ENCODE measurements around the gene RNU5B-1.
A peak's percentile ranks its signal among the peaks of the same experiment; 100 is the strongest.
"Not testable (repeated sequence)": the region's sequence is repeated elsewhere in the genome, so short reads cannot be mapped to it uniquely, and the experiment has no call there.

Gene RNU5B-1

DNA sequence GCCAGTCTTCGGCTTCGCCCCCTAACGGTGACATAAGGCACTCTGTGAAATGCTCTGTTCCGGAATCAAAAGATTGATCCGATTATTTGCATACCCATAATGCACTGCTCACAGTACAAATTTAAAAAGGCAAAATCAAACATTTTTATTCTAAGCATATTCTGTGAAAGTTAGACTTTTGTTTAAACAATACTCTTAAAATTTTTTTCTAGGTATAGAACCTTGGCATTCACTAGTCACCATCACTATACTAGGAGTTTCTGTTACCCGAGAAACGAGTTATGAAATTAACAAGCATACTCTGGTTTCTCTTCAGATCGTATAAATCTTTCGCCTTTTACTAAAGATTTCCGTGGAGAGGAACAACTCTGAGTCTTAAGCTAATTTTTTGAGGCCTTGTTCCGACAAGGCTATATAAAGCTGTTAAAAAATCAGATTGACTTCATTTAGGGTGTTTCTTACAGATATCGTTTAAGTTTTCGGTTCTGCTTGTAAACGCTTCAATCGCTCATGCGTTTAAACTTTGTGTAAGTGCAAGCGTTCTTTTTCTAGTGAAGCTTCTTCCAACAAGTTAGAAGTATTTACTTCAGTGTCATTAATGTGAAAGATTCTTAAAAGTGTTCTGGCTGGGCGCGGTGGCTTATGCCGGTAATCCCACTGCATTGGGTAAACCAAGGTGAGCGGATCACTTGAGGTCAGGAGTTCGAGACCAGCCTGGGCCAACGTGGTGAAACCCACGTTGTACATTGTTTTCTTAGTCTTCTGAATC lies at the start of gene RNU5B-1:
RNU5B-1 (plus strand) TSS at position 297 of the 769 bp plus-strand sequence.
- DNase-seq = peak; percentile 52

DNA sequence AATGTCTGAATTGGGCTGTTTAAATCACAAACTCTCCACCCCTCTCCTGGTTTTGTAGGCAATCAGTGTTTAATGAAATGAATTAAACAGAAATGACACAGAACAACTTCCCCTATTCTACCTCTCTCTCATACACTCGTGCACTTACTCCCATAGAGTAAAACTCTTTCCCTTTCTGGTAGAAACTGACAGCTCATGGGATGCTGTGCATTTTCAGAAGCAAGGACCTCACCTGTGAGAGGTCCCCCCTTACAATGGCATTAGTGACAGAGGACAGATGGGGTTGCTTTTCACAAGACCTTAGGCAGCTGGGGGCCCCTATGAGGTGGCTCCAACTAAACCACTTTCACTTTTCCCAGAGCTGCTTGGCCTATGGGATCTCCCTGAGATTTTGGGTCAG lies 49.7 kb upstream of the RNU5B-1 start:
- DNase-seq = no peak

DNA sequence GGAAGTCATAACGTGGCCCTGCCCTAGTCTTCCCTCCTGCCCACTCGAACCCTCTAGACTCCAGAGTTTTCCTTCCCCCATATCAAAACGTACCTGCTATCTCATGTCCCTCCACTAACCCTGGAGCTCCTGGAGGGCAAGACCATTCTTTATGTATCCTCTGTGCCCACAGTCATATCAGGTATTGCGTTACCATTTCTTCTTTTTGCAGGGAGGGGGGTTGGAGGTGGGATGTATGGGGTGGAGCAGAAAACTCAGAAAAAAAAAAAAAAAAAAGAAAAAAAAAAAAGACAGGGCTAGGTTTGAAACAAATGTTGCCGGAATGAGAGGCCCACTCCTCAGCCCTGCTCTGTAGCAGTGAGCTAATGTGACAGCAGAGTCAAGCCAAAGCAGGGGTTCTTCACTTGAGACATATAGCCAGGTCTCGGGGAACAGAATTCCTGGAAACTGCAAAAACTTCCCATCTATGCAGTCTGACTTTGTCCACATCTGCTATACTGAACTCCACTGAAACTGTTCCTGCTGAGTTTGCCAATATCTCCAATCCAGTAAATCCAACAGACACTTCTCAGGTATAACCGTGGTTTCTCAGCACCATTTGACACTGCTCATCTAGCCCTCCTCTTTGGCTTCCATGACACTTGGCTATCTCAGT lies 48.9 kb upstream of the RNU5B-1 start:
- DNase-seq = no peak

DNA sequence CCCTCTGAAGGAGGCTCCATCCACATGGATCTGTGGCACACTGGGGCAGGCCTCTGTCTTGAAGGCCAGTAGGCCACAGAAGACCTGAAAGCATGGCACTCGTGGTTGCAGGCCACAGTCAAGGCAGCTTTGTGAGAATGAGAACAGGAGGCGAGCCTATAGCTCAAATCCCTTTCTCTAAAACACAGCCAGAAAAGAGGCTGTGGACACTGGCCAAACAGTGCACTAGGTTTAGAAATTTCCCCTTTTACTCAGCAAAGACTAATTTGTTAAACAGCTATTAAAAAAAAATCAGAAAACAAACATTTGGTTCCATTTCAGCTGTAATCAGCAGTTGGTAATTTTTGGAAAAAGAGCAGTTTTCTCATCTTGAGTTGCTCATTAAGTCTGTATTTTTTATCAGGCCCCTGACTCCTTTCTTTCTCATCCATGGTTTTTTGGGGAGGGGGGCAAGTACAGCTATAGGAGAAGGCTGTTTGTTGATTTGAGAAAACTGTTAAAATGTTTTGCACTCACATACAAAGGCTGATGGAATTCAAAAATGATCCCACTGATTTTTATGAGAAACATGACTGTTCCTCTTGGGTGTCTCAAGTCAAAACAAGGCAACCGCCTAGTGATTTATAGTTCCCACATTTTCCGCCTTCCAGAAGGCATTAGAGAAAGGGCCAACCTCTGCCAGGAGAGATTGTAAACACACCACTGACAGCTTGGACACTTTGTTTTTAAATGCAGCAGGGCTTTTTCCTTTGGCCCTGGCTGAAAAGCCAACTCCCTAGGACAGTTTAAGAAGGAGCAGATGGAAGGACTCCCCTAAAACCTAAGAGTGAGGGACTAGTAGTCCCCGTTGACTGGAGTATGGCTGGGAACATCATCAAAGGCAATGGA lies 45.9 kb upstream of the RNU5B-1 start:
- no peak for DNase-seq

DNA sequence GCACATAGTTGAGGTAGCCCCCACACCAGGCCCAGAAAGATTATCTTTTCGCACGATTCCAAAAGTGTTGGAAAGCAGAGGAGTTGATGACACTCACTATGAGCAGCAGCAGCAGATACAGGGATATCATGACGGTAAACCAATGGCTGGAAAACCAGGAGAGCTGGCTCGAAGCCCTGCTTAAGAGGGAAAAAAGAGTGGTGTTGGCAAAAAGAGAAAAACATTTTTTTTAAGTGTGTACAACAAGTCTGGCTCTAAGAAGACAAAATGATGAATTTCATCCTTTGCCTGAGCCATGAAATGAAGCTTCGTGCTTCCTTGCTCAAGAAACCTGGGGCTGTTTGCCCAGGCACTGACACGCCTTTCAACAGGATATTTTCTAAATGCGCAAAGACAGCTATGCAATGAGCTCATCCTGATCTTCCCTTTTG lies 45.1 kb upstream of the RNU5B-1 start:
- DNase-seq = no peak

DNA sequence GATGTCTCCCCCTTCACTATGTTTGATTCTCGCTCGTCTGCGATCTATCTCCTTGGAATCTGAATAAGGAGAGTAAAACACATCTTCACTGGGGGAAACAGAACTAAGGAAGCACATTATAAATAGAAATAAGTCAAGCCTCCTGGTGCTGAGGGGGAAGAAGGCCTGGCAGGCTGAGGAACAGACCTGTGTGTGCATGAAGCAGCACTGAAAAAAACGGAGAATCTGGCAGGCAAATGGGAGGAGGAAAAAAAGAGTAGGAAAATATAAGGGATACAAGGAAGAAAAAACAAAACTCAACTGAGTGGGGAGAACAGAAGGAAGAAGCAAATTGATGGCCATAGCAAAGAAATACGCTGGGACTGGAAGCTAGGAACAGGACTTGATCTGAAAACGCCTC lies 43.5 kb upstream of the RNU5B-1 start:
- DNase-seq = no peak

DNA sequence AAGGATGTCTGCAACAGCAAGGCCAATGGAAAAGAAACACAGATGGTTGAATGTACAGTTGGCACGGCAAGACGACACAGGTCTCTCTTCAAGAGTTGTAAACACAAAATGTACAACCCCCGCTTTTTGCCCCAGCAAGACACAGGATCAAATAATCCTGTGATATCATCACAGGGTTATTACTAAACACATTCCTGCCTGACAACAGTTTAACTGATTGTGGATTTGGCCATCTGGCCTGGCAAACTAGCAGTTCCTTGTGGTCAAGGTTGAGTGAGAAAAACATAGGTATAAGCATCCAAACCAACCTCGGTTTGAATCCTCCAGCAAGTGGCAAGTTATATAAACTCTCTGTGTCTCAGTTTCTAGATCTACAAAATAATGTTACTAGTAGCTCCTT lies 41.2 kb upstream of the RNU5B-1 start:
- DNase-seq = no peak

DNA sequence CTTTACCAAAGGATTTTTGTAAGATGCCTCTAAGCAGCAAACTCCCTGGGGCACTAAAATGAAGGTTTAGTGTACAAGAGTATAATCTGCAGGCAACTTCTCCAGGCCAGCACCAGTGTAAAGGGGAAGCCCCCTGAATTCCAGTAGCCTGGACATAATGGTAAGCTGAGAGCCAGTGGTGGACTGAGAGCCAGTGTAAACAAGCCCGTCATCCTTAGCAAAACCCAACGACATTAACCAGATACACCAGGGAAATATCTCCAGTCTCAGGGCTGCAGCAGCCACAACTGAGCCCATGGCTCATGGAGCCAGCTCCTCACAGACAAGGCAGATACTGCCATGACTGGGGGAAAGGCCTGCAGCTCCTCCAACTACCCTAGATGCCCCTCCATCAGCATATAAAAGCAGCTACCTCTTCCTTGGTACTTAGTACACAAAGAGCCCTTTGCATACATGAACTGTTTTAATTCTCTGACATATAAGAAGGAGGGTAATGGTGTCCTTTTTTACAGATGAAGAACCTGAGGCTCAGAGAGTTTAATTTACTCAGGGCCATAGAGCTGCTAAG lies 39.5 kb upstream of the RNU5B-1 start:
- DNase-seq = no peak

DNA sequence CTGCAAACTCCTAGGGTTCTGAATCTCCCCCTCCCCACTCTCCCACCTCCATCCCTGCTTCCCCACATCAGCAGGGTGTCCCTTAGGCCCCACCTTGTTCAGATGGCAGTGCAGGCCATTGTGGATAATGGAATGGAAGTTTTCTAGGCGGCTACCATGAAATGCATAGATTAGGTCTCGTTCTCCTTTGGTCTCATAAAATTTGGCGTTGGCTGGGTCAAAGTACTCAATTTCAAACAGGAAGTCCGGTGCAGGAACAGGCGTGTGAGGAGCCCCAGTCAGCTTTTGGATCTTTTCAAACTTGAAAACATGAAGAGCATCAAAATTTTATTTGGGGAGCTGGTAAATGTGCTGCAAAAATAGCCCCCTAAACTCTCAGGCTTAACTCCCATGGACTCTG lies 38.0 kb upstream of the RNU5B-1 start:
- no peak for DNase-seq

DNA sequence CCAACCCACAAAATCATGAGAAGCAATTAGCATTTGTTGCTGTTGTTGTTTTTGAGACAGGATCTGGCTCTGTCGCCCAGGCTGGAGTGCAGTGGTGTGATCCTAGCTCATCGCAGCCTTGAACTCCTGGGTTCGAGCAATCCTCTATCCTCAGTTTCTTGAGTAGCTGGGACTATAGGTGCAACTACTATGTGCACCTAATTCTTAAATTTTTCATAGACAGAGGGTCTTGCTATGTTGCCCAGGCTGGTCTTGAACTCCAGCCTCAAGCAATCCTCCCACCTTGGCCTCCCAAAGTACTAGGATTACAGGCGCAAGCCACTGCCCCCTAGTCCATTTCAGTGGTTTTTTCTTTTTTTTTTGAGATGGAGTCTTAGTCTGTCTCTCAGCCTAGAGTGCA lies 36.1 kb upstream of the RNU5B-1 start:
- no peak for DNase-seq

DNA sequence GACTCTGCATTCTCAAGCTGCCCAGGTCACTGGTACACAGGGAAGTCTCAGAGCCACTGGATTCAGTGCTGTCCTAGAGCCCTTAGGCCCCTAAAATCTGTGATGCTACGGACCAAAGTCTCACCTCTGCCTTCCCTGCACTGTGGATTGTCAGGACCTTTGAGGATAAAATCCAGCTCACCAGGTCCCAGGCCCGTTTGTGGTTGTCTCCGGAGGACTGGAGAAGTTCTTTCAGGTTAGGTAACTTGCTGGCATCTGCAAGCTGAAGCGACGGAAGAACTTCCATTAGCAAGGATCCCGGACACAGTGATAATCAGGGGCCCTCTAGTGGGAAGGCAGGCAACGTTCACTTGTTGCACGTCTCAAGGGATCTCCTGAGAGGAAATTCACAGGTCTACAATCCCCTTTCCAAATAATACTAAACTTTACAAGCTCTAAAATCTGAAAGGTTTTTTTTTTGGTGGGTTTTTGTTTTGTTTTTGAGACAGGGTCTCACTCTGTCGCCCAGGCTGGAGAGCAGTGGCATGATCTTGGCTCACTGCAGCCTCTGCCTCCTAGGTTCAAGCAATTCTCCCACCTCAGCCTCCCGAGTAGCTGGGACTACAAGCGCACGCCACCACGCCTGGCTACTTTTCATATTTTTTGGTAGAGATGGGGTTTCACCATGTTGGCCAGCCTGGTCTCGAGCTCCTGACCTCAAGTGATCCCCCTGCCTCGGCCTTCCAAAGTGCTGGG lies 33.5 kb upstream of the RNU5B-1 start:
- not testable (repeated sequence) for DNase-seq

DNA sequence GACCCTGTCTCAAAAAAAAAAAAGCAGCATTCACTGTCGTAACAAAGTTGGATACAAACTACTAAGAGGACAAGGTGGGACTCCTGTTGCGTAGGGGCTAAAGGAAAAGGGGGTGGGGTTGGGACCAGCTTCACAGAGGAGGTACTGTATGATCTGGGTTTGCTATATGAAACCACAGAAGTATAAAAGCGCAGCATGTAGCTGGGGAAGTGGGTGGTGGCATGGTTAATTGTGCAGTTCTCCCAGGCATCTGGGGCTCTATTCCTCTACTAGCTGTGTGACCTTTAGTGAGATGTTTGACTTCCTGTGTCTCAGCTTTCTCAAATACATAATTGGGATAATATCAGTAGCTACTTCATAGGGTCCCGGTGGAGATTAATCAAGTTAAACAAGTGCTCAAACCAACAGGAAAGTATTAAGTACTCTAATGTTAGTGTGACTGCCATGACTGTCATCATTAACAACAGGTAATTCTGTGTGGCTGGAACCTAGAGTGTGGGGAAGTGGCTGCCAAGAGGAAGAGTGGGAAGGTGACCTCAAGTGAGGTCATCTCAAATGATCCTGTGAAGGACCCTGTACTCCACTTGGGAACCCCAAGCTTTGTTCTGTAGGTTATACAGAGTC lies 29.3 kb upstream of the RNU5B-1 start:
- DNase-seq = no peak

DNA sequence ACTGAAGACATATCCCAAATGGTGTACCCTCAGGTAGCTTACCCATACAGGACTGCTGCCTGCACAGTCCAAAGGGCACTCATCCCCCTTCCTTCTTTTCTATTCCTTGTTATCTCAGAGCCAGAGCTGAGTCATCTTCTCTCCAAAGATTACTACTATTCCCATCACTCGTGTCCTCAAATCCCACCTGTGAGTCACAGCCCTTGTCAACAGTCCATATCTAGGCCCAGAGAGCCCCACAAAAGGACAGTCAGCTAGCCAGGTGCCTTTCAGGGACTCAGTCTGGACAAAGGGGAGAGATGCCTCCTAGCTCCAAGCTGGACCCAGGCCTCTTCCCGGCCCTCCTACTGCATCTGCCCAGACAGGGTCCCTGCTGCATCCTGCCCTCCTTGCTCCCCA lies 28.8 kb upstream of the RNU5B-1 start:
- no peak for DNase-seq

DNA sequence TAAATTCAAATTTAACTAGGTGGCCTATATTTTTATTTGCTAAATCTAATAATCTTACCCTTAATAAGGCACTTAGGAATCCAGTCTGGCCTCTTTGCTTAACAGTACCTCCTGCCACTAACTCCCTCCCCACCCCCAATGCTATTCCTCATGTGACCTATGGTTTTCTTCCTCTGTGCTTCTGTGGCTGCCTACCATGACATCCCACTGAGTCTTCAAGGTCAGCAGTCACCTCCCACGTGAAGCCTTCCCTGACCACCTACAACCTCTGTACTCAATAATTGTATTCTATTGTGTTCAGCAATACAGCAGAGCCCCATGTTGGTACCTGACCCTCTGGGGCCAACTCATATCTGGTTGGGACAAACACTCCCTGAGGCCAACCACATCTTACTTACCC lies 27.5 kb upstream of the RNU5B-1 start:
- DNase-seq = no peak

DNA sequence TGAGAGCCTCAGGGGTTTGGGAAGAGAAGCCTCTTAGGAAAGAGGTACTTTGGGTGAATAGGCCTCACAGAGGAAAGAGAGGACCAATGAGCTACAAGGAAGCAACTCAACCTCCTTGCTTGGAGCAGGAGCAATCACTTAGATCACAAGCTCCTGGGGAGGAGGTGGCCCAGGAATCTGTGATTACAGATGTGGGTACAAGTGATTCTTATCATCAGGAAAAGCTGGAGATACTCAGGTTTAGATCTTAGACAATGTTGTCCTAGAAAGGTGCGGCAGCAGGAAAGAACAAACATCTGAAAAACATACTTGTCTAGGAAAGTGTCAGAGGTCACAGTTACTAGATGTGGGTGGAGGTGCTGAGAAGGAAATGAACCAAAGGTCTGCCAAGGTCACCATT lies 26.0 kb upstream of the RNU5B-1 start:
- no peak for DNase-seq

DNA sequence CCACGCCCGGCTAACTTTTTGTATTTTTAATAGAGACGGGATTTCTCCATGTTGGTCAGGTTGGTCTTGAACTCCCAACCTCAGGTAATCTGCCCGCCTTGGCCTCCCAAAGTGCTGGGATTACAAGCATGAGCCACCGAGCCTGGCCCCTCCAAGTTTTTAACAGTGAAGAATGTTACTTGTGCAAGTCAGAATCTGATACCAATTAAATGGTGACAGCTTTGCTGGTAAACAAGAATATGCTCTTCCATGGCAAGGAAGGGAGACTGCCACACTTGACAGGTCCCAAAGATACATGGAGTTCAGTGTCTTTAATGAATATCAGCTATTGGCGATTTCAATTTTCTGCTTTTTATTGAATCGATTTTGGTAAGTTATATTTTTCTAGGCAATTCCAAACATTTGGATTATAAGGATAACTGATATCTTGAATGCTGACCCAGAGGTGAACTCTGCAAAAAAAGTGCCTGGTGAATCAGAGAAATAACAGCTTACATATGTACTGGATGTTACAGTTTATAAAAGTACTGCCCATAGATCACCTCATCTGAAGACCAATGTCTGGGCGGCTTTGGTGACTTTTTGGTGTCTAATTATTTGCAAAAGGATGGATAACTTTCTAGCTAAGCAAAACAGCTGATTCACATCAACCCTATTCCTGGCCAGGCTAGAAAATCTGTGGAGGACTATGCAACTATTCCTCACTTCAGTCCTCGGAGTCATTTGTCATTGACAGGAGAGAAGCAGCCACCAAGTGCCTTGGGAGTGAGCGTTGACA lies 19.0 kb upstream of the RNU5B-1 start:
- DNase-seq = no peak

DNA sequence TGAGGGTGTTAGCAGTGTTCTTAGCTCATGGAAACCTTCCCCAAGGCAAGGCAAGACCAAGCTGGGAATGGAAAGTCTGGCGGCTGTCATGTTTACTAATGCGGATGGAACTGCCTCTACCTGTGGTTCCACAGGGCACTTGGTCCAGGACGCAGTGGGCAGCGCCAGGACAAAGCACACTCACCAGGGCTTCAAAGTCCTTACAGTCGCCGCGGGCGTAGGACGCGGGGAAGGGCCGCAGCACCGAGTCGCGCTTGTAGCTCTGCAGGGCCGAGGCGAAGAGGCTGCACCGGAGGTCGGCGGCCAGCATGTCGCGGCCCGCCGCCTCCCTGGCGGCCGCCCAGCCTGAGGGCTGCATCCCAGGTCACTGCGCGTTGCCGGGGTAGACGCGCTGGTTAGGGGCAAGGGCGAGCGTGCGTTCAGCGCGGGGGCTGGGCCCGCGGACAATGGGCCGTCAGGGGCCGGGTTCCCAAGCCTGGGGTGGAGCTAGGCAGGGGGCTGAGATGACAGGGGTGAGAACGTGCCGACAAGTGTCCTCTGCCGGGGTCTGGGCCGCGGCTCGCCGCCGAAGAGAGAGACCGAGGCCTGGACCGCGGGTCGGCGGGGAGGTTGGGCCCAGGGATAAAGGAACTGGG lies 18.3 kb upstream of the RNU5B-1 start:
- DNase-seq = no peak

DNA sequence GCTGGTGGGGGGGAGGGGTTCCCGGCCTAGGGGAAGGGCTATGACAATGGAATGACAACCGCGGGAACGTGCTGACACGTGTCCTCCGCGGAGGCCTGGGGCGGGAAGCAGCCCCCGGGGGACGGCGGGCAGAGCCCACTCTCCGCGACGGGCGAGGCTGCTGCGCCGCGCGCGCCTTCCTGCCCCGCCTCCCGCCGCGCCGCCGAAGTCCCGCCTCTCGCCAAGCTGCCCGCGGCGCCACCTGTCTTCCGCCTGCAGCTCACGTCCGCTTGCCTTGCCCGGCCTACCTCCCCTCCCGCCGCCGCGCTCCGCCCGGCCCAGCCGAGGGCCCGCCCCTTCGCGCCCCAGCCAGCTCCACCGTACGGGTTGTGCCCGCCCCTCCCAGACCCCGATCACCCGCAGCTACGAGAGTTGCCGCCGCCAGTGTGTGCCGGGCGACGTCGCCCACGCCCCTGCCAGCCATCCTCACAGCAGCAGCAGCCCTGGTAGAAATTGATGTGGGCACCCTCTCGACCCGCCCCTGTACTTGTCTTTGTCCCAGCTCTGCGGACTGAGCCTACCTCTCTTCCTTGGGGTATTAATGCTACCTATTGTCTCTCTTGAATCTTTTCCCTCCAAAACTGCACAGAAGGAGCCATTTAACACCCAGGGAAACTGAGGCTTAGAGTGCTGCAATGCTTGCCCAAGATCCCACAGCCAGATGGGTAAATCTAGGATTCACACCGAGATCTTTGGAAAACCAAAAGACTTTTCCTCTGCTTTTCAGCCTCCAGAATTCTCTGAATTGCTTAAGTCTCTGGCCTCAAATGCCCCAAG lies 17.6 kb upstream of the RNU5B-1 start, which contains the start of gene PARP16:
PARP16 (minus strand) TSS at position 180 of the 816 bp plus-strand sequence. CDS start 457 bp downstream, outside the sequence.
- peak; percentile 60 for DNase-seq

DNA sequence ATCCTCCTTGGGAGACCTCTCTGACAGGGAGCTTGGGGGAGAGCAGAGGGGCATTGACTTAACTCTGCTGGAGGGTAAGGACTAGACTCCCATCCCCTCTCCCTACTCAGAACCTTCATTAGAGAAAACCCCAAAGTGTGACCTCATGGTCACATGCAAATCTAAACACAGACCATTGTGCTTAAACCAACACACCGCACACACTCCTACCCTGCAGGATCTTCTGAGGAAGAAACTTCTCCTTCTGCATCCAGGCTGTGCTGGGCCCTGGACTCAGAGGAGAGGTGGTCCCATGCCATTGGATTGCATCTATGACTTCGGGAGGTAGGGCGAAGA lies 17.0 kb upstream of the RNU5B-1 start:
- DNase-seq = no peak
